Endothelial cell (in vitro differentiated cells): ENCODE measurements around the gene ICA1. TPM values are rescaled to one million over a fixed set of nuclear protein-coding genes. Genes with fewer than 3 reads are reported as not detected.

Experiments
- DNase-seq: peaks from one replicate; pipeline ENCODE4 v3.0.0; 2021; ENCODE audit warnings: low spot score
- H3K27ac Mint-ChIP-seq: one replicate; pipeline ENCODE4 v1.8.0; 2021; ENCODE audit warnings: mixed read lengths, inconsistent platforms; ENCODE audit not compliant: unreplicated experiment
- H3K27me3 Mint-ChIP-seq: one replicate; pipeline ENCODE4 v1.8.0; 2021; ENCODE audit warnings: mild to moderate bottlenecking, moderate library complexity, mixed read lengths, inconsistent platforms; ENCODE audit not compliant: unreplicated experiment
- H3K36me3 Mint-ChIP-seq: one replicate; pipeline ENCODE4 v1.8.0; 2021; ENCODE audit warnings: mild to moderate bottlenecking, low read depth, mixed read lengths, inconsistent platforms; ENCODE audit not compliant: unreplicated experiment
- H3K4me1 Mint-ChIP-seq: one replicate; pipeline ENCODE4 v1.8.0; 2021; ENCODE audit warnings: mild to moderate bottlenecking, mixed read lengths, inconsistent platforms; ENCODE audit not compliant: unreplicated experiment
- H3K4me3 Mint-ChIP-seq: one replicate; pipeline ENCODE4 v1.8.0; 2021; ENCODE audit warnings: mild to moderate bottlenecking, mixed read lengths, inconsistent platforms; ENCODE audit not compliant: unreplicated experiment
- H3K9me3 Mint-ChIP-seq: one replicate; pipeline ENCODE4 v1.8.0; 2021; ENCODE audit warnings: mixed read lengths, inconsistent platforms; ENCODE audit not compliant: unreplicated experiment
- total RNA-seq: library from RNA; stranded (reverse); fragmentation: NEBNext Ultra II Directional; extraction: Animal tissue kit (Norgen Biotek cat#: 25700); gene quantifications from one replicate; pipeline ENCODE4 v1.2.1, GENCODE V29; 2021; ENCODE audit not compliant: unreplicated experiment
- TF ChIP-seq, protein P1 (sequence below): fragments of 200-600 bp; sonication (generic); IDR thresholded peaks from one replicate; pipeline ENCODE4 v1.5.0; 2021; ENCODE audit warnings: antibody characterized with exemption; ENCODE audit not compliant: unreplicated experiment

ICA1 gene
- total RNA-seq, 1 donor from 2014 or later = 91.4 TPM

DNA sequence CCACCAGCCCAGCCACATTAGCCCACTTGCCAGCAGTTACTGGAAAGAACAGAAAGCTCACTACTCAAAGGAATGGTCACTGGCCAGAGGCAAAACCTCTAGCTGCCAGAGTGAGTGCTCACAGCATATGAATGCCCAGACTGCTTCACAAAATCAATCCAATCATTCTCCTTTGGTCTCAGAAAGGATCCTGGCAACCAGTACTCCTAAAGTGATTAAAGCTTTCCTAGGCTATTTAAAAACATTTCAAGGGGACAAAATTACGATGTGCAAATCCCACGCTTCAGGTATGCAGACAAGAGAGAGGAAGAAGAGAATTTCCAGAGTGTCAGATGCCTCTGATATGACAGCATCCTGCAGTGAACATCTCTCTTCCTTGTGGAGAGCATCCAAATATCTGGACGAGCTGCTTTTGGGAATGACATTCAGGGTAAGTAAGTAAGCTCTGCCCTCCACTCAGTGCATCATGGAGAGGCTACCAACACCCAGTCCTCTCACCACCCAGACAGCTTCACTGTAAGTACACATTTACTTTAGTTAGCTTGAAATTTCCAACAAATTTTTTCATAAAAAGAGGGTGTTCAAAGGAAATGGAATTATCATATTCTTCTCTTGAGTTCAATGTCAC is 25.1 kb downstream of the ICA1 start:
- H3K9me3 Mint-ChIP-seq = no peaks in the 10 kb centered on the region
- TF ChIP-seq, protein P1, sequence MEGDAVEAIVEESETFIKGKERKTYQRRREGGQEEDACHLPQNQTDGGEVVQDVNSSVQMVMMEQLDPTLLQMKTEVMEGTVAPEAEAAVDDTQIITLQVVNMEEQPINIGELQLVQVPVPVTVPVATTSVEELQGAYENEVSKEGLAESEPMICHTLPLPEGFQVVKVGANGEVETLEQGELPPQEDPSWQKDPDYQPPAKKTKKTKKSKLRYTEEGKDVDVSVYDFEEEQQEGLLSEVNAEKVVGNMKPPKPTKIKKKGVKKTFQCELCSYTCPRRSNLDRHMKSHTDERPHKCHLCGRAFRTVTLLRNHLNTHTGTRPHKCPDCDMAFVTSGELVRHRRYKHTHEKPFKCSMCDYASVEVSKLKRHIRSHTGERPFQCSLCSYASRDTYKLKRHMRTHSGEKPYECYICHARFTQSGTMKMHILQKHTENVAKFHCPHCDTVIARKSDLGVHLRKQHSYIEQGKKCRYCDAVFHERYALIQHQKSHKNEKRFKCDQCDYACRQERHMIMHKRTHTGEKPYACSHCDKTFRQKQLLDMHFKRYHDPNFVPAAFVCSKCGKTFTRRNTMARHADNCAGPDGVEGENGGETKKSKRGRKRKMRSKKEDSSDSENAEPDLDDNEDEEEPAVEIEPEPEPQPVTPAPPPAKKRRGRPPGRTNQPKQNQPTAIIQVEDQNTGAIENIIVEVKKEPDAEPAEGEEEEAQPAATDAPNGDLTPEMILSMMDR = no peak
- H3K27me3 Mint-ChIP-seq = peaks cover 1% of the 10 kb centered on the region
- peaks cover 2% of the 10 kb centered on the region for H3K4me1 Mint-ChIP-seq
- no peak overlapping the region for H3K4me3 Mint-ChIP-seq
- H3K27ac Mint-ChIP-seq = no peak overlapping the region
- peaks cover 5% of the 10 kb centered on the region for H3K36me3 Mint-ChIP-seq
- no peak for DNase-seq

DNA sequence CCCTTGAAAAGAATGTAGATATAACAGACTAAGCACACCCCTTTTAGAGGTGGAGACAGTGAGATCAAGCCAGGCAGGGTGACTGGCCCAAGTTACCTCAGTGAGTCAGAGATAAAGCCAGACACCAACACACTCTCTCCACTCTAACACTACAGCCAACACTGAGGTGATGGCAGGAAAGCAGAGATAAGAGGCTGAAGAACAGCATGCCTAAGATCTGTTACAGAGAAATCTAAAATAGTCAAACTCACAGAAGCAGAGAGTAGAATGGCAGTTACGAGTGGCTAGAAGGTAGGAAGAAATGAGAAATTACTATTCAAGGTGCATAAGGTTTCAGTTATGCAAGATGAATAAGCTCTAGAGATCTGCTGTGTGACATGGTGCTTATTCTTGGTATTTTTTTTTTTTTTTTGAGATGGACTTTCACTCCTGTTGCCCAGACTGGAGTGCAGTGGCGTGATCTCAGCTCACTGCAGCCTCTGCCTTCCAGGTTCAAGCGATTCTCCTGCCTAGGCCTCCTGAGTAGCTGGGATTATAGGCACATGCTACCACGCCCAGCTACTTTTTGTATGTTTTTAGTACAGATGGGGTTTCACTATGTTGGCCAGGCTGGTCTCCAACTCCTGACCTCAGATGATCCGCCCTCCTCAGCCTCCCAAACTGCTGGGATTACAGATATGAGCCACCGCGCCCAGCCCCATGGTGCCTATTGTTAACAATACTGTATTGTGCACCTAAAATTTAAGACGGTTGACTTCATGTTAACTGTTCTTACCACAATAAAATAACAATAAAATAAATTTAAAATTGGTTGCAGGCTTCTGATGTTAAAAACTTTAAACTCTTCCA is 28.7 kb downstream of the ICA1 start:
- DNase-seq = no peak
- TF ChIP-seq, protein P1 = no peak
- H3K36me3 Mint-ChIP-seq = peaks cover 14% of the 10 kb centered on the region
- peaks cover 1% of the 10 kb centered on the region for H3K4me1 Mint-ChIP-seq
- H3K27ac Mint-ChIP-seq = no peak overlapping the region
- H3K4me3 Mint-ChIP-seq = no peak overlapping the region
- H3K9me3 Mint-ChIP-seq = no peaks in the 10 kb centered on the region
- peaks cover 1% of the 10 kb centered on the region for H3K27me3 Mint-ChIP-seq

DNA sequence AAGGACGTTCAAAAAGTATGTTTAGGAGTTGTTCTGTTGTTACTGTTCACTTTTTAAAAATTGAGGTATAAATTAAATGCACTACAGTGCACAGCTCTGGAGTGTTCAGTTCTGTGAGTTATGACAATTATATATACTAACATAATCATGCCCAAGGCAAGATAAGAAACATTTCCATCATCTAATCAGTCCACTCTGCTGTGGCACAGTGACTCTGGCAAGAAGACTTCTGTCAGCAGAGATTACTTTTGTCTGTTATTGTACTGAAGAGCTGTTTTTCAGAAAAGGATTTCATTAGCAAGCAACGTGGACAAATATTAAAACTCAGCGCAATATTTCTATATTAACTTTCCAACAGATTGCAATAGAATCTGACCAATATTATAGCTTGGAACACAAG is 32.0 kb downstream of the ICA1 start:
- Mint-ChIP-seq H3K27me3 (no peaks in the 10 kb centered on the region), H3K36me3 (peaks cover 20% of the 10 kb centered on the region), H3K4me1 (no peaks in the 10 kb centered on the region), H3K4me3 (no peak overlapping the region), H3K27ac (no peak overlapping the region), H3K9me3 (no peaks in the 10 kb centered on the region)
- TF ChIP-seq, protein P1 = no peak
- DNase-seq = no peak

DNA sequence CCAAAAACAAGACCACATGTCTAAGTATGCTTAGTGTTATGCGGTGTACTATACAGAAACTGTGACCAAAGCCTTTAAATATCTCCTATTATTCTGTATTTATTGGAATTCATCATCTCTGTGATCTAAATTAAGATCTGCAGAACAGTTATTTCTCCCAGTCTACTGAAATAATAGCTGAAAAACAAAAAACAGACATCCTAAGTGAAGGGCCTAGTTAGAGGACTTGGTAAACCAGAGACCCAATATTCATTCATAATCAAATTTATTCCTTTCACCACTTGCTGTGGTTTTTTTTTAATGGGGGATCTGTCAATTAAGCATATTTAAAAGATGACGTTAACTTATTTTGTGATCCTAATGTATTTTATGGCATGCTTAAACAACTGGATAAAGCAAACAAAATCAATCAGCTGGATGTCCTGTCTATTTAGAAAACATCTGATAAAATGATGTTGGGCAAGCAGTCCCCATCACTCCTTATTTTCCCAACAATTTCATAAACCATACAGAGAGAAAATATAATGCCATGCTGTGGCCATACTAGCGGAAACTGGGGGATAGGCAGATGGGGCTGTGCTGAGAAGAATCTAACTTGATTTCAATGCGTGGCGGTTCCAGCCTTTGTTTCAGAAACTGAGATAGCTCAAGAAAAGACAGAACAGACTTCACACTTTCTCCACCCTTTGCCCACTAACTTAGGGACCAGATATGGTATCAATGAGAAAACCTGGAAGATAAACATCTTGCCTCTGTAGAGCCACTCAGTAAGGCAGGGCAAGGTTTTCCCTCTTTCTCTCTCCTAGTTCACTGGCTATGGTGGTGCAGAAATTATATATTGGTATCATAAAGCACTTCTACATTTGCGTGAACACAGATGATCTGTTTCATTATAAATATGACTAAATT is 32.9 kb downstream of the ICA1 start:
- Mint-ChIP-seq H3K27me3 (no peaks in the 10 kb centered on the region), H3K9me3 (no peaks in the 10 kb centered on the region), H3K4me3 (no peak overlapping the region), H3K4me1 (no peaks in the 10 kb centered on the region), H3K27ac (no peak overlapping the region), H3K36me3 (peaks cover 21% of the 10 kb centered on the region)
- TF ChIP-seq, protein P1 = no peak
- DNase-seq = no peak
